WERI-Rb-1 (cell line): ENCODE data around the gene FSCN2.

Experiments
- DNase-seq: peaks from one replicate; pipeline ENCODE4 v3.0.0-alpha.2; 2020
- H3K27ac ChIP-seq: fragments of 250-450 bp; sonication (Bioruptor Pico); 2 replicates; pipeline ENCODE4 v1.5.1; 2020; ENCODE audit warnings: mild to moderate bottlenecking, moderate library complexity
- H3K27me3 ChIP-seq: fragments of 250-450 bp; sonication (Bioruptor Pico); 2 replicates; pipeline ENCODE4 v1.5.1; 2021; ENCODE audit warnings: mild to moderate bottlenecking, low read depth, moderate library complexity; ENCODE audit not compliant: insufficient read depth, severe bottlenecking
- H3K36me3 ChIP-seq: fragments of 250-450 bp; sonication (Bioruptor Pico); 2 replicates; pipeline ENCODE4 v1.5.1; 2020; ENCODE audit warnings: mild to moderate bottlenecking, moderate library complexity
- H3K4me3 ChIP-seq: 2 replicates; pipeline ENCODE4 v1.5.1; 2011; ENCODE audit warnings: low read depth, mild to moderate bottlenecking, control low read depth, low read length
- H3K9me3 ChIP-seq: fragments of 250-450 bp; sonication (Bioruptor Pico); 2 replicates; pipeline ENCODE4 v1.5.1; 2021; ENCODE audit warnings: mild to moderate bottlenecking, moderate library complexity; ENCODE audit not compliant: severe bottlenecking
- CTCF ChIP-seq: IDR thresholded peaks from 2 replicates; pipeline ENCODE4 v1.5.1; 2011; ENCODE audit warnings: low read depth, mild to moderate bottlenecking, control low read depth, inconsistent platforms, low read length

Gene FSCN2

GRCh38 chr17:81520021-81520901, 7.9 kb upstream of the FSCN2 start:
- Histone ChIP-seq H3K27ac (peak overlapping the region; percentile 59), H3K36me3 (no peaks in the 10 kb centered on the region; the same call in 1 of the 2 replicates), H3K9me3 (no peaks in the 10 kb centered on the region), H3K4me3 (peak overlapping the region; percentile 41), H3K27me3 (no peaks in the 10 kb centered on the region)
- TF ChIP-seq CTCF, result no peak
- no peak for DNase-seq

GRCh38 chr17:81522491-81523401, 5.4 kb upstream of the FSCN2 start:
- peak; percentile 25; the same call in 1 of the 2 replicates for TF ChIP-seq CTCF
- H3K27me3 ChIP-seq, result no peaks in the 10 kb centered on the region
- DNase-seq, result peak; percentile 70
- H3K27ac ChIP-seq, result no peak overlapping the region
- no peaks in the 10 kb centered on the region for H3K9me3 ChIP-seq
- H3K4me3 ChIP-seq, result no peak overlapping the region
- no peaks in the 10 kb centered on the region for H3K36me3 ChIP-seq

DNA sequence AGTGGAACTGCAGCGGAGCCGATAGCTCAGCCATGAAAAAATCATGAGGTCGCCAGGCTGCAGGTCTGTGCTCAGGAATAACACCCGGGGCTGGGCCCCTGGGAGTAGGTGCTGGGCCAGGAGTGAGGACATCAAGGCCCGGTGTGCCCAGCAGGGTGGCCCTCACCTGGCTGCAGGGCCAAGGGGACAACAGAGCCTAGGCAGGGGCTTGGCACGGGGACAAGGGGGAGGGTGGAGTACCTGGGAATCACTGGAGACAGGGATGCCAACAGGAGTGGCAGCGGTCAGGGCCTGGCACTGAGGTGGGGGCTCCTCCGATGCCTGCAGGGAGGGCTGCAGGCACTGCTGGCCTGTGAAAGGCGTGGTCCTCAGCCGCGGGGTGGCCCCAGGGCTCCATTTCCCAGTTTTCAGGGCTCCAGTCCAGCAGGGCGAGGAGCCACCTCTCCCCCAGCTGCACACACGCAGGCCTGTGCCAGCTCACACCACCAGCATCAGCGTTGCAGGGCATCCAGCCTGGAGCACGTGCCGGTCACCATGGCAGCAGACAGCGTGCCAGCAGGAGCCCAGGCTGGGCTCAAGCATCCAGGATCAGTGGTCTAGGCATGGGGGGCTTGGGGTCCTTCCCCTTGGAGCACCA, 4.7 kb upstream of the FSCN2 start:
- Histone ChIP-seq H3K9me3 (no peaks in the 10 kb centered on the region), H3K36me3 (no peaks in the 10 kb centered on the region), H3K27ac (no peak overlapping the region), H3K27me3 (no peaks in the 10 kb centered on the region), H3K4me3 (no peak overlapping the region)
- no peak for DNase-seq
- no peak; the same call in 1 of the 2 replicates for TF ChIP-seq CTCF

GRCh38 chr17:81524039-81524864, 3.9 kb upstream of the FSCN2 start:
- H3K27me3 ChIP-seq, result no peaks in the 10 kb centered on the region
- H3K9me3 ChIP-seq, result no peaks in the 10 kb centered on the region
- DNase-seq, result no peak
- no peak for TF ChIP-seq CTCF
- H3K4me3 ChIP-seq, result no peak overlapping the region
- H3K27ac ChIP-seq, result no peak overlapping the region
- H3K36me3 ChIP-seq, result no peaks in the 10 kb centered on the region

GRCh38 chr17:81524865-81525159, 3.4 kb upstream of the FSCN2 start:
- Histone ChIP-seq H3K9me3 (no peaks in the 10 kb centered on the region), H3K4me3 (no peak overlapping the region), H3K36me3 (no peaks in the 10 kb centered on the region), H3K27me3 (no peaks in the 10 kb centered on the region), H3K27ac (no peak overlapping the region)
- no peak for TF ChIP-seq CTCF
- no peak for DNase-seq
